ENCODE data around the gene SIRPA.

DNA sequence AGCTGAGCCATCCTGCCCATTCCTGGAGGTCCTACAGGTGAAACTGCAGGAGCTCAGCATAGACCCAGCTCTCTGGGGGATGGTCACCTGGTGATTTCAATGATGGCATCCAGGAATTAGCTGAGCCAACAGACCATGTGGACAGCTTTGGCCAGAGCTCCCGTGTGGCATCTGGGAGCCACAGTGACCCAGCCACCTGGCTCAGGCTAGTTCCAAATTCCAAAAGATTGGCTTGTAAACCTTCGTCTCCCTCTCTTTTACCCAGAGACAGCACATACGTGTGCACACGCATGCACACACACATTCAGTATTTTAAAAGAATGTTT is 44.0 kb downstream of the SIRPA start:
- TF ChIP-seq, protein P1, sequence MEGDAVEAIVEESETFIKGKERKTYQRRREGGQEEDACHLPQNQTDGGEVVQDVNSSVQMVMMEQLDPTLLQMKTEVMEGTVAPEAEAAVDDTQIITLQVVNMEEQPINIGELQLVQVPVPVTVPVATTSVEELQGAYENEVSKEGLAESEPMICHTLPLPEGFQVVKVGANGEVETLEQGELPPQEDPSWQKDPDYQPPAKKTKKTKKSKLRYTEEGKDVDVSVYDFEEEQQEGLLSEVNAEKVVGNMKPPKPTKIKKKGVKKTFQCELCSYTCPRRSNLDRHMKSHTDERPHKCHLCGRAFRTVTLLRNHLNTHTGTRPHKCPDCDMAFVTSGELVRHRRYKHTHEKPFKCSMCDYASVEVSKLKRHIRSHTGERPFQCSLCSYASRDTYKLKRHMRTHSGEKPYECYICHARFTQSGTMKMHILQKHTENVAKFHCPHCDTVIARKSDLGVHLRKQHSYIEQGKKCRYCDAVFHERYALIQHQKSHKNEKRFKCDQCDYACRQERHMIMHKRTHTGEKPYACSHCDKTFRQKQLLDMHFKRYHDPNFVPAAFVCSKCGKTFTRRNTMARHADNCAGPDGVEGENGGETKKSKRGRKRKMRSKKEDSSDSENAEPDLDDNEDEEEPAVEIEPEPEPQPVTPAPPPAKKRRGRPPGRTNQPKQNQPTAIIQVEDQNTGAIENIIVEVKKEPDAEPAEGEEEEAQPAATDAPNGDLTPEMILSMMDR (conservative IDR thresholded peaks at IDR 0.05), result no peak
- TF ChIP-seq ZFX (IDR thresholded peaks at IDR 0.05), result no peak

All from C4-2B (cell line).